Cerebellar cortex (tissue), 1 donor: ENCODE results near the gene STYXL1.
"Not testable (repeated sequence)": the region's sequence is repeated elsewhere in the genome, so short reads cannot be mapped to it uniquely, and the experiment has no call there.

ENCODE experiments used
- DNase-seq: peaks from one replicate; pipeline ENCODE4 v3.0.0-alpha.2; 2015; ENCODE audit warnings: low spot score

STYXL1 gene

GRCh38 chr7:76047811-76048667 lies at the start of gene STYXL1, which contains the start of gene MDH2:
STYXL1 (minus strand) TSS chr7:76048000; CDS start chr7:76030523, 17,477 bp downstream.
MDH2 (plus strand) TSS chr7:76048106; CDS start chr7:76048161, 55 bp downstream.
- DNase-seq: peak; percentile 97

- no peak for DNase-seq
These were observed 48.1 kb upstream of the STYXL1 start for GRCh38 chr7:76095908-76096307.

- not testable (repeated sequence) for DNase-seq
These were observed 46.5 kb upstream of the STYXL1 start for GRCh38 chr7:76094326-76094725.

GRCh38 chr7:76093531-76093930 lies 45.7 kb upstream of the STYXL1 start:
- not testable (repeated sequence) for DNase-seq

- no peak for DNase-seq
These were observed 43.7 kb upstream of the STYXL1 start for GRCh38 chr7:76091506-76091905.

- DNase-seq: no peak
These were observed 42.2 kb upstream of the STYXL1 start for GRCh38 chr7:76089865-76090475.

GRCh38 chr7:76087362-76087791 lies 39.6 kb upstream of the STYXL1 start:
- not testable (repeated sequence) for DNase-seq

GRCh38 chr7:76086070-76086469 lies 38.3 kb upstream of the STYXL1 start:
- DNase-seq: no peak

GRCh38 chr7:76084115-76084514 lies 36.3 kb upstream of the STYXL1 start:
- DNase-seq: not testable (repeated sequence)

GRCh38 chr7:76080204-76080603 lies 32.4 kb upstream of the STYXL1 start:
- peak; percentile 51 for DNase-seq

- no peak for DNase-seq
These were observed 29.6 kb upstream of the STYXL1 start for GRCh38 chr7:76077435-76077834.

GRCh38 chr7:76076995-76077394 lies 29.2 kb upstream of the STYXL1 start:
- DNase-seq: no peak

GRCh38 chr7:76074972-76075370 lies 27.2 kb upstream of the STYXL1 start:
- DNase-seq: no peak

- DNase-seq: no peak
These were observed 26.6 kb upstream of the STYXL1 start for GRCh38 chr7:76074306-76074971.

- DNase-seq: no peak
These were observed 25.7 kb upstream of the STYXL1 start for GRCh38 chr7:76073335-76073990.

- no peak for DNase-seq
These were observed 24.7 kb upstream of the STYXL1 start for GRCh38 chr7:76072243-76073148.

GRCh38 chr7:76071316-76072242 lies 23.8 kb upstream of the STYXL1 start:
- DNase-seq: no peak

- DNase-seq: peak; percentile 66
These were observed 21.4 kb upstream of the STYXL1 start for GRCh38 chr7:76069238-76069638.

GRCh38 chr7:76066716-76067503 lies 19.1 kb upstream of the STYXL1 start:
- DNase-seq: no peak
